GM21360 (cell line): Measurements from ENCODE around the gene KRTAP10-5.
"Not testable (repeated sequence)": the region's sequence is repeated elsewhere in the genome, so short reads cannot be mapped to it uniquely, and the experiment has no call there.

ENCODE experiments used
- ATAC-seq: cut with Tn5 transposase; IDR thresholded peaks from one replicate; pipeline ENCODE4 v1.9.1; 2021; ENCODE audit warnings: mild to moderate bottlenecking, moderate library complexity; ENCODE audit not compliant: unreplicated experiment

KRTAP10-5 gene

GRCh38 chr21:44591801-44592130 is 11.4 kb upstream of the KRTAP10-5 start:
- ATAC-seq, result not testable (repeated sequence)

GRCh38 chr21:44590897-44591800 is 10.7 kb upstream of the KRTAP10-5 start:
- ATAC-seq, result not testable (repeated sequence)

DNA sequence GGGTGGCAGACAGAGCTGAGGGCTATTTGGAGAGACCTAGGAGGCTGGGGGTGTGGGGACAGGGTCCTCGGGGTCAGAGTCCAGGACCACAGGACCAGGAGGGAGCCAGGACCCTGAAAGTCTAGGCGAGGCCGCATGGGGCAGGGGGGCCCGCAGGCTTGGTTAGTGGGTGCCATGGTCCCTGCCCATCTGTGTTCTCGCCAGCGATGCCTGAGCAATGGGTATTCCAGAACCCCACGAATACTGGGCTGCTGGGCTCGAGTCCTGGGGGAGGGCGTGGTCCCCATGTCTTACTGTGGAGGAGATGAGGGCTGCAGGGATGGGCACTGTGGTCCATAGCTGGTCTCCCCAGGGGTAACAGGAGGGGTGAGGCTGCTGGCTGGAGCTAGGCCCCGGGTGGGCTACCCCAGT is 9.9 kb upstream of the KRTAP10-5 start:
- no peak for ATAC-seq

DNA sequence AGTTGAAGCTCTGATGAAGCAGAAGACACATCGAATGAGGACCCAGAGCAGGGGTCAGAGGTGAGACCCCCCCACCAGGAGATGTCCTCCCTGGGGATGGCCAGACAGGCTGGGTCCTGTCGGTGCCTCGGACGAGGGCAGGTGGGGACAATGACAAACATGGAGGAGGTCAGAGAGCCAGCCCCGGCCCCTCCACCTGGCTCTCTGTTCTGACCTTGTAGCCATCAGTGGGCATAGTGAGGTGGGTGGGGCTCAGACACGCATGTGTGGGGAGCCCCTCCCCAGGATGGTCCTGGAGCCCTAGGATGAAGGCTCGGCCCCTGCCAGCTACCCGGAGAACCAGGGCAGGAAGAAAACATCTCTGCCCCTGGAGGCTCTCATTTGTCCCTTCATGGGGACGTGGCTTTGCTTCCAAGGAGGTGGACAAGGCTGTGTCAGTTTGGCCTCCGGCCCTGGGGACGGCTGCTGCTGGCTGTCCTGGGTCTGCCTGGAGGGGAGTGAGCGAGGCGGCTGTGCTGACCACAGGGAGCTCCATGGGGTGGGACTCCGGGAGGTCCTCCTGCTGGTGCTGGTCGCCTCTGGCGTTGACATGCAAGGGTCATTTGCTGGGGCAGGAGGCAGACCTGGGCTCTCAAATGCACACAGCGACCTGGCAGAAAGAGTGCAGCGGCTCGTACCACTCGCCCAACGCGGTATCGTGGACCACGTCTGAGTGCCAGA is 9.3 kb upstream of the KRTAP10-5 start:
- no peak for ATAC-seq

DNA sequence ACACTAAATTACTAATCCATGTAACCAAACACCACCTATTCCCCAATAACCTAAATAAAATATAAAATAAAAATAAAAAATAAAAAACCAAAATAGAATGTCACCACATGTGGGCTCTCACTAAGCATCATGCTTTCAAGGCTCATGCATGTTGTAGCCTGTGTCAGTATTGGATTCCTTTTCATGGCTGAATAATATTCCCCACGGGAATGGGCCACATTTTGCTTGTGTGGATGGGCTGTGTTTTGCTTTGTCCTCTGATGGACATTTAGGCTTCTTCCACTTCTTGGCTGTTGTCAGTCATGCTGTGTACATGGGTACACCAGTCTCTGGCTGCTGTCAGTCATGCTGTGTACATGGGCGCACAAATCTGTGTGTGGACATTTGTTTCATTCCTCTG is 8.7 kb upstream of the KRTAP10-5 start:
- ATAC-seq, result no peak

DNA sequence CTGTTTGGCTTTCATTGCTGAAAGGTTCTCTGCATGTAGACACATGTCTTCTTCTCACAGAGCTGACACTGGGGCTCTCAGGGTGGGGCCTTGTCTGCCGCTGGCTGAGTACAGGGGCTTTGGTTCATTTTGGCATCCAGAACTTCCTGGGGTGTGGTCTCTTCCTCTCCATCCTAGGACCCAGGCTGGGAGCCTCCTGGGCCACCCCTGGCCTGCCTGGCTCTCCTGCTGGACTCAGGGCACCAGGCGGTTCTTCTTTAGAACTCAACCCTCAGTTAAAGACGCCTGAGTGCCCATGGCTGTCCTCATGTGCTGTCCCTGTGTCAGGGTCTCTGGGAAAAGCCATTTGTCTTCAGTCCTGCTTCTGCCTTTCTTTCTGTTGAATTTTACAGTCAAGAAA is 5.5 kb upstream of the KRTAP10-5 start:
- ATAC-seq, result no peak

DNA sequence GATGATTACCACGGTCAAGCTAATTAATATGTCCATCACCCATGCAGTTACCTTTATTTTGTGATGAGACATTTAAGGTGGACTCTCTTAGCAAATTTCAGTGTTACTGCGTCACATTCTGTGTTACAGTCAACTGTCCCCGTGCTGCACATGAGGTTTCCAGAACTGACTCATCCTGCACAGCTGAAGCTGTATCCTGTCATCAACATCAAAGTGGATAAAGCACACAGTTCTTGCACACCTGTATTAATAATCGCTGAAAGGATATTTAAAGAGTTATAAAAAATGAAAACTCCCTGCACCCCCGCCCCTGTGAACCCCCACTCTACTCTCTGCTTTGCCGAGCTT is 3.4 kb upstream of the KRTAP10-5 start:
- ATAC-seq, result no peak

DNA sequence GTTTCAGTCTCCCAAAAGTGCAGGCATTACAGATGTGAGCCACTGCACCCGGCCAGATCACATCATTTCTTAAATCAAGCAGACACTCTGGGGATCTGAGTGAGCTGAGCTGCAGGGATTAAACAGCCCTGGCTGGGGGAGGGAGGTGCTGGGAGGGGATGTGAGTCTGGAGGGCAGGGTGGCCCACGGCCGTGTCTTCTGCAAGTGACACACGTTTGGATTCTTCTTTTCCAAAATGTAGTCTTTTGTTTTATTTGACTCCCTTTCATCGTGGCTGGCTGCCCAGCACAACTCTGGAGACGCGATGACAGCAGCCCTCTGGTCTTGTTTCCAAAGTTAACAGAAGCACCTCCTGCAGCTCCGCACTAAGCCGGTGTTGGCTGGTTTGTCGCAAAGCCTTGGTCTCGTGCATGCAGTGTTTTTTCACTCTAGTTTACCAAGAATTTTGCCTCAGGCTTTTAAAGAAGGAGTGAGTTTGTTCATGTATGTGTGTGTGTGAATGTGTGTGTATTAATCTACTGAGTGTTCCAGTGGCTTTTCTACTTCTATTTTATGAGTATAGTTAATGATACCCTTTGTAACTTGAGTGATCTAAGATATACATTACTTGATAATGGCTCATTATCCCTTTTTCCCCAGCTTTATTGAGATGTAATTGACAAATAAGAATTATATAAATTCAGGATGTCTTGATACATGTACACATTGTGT is 2.8 kb upstream of the KRTAP10-5 start:
- ATAC-seq, result no peak

DNA sequence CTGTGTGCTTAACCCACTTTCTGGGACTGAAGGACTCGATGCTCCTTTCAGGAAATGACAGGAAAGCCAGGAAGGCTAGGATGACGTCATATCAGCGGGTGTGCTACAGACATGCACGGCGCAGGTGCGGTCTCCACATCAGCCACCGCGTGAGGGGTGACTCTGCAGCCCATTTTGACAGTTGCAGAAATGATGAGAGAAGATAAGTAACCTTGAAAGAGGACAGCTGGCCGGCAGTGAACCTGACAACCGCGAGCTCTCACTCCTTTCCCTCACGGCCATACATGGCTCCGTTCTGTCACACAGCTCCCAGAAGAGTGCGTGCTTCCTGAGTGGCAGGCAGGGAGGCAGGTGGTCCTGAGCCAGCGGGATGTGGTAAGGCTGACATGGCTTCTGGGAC is 1.7 kb upstream of the KRTAP10-5 start:
- ATAC-seq, result no peak

DNA sequence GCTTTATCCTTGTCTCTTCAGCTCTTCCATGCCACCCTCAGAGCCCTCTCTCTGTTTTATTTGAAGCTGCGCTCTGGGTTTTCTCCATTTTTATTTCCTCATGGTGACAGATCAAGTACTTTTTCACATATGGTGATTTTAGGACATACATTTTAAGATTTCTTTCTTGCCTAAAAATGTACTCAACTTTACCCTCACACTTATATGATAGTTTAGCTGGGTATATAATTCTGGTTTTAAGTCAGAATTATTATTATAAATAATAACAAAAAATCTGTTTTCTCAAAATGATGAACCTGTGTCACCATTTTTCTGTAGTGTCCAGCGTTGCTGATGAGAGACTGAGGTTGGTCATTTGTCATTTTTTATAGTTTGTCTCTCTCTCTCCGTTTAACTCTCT is 754 bp upstream of the KRTAP10-5 start:
- no peak for ATAC-seq

DNA sequence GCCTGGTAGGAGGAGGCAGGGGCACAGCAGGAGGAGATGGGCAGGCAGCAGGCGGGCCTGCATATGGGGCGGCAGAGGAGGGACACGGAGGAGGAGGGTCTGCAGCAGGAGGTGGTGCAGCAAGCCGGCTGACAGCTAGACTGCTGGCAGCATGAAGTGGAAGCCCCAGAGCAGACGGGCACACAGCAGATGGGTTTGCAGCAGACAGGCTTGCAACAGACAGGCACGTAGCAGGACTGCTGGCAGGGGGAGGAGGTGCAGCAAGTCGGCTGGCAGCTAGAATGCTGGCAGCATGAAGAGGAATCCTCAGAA is 615 bp downstream of the KRTAP10-5 start:
- ATAC-seq, result no peak

- ATAC-seq, result no peak
These were observed 1.2 kb downstream of the KRTAP10-5 start for GRCh38 chr21:44579056-44579832.

DNA sequence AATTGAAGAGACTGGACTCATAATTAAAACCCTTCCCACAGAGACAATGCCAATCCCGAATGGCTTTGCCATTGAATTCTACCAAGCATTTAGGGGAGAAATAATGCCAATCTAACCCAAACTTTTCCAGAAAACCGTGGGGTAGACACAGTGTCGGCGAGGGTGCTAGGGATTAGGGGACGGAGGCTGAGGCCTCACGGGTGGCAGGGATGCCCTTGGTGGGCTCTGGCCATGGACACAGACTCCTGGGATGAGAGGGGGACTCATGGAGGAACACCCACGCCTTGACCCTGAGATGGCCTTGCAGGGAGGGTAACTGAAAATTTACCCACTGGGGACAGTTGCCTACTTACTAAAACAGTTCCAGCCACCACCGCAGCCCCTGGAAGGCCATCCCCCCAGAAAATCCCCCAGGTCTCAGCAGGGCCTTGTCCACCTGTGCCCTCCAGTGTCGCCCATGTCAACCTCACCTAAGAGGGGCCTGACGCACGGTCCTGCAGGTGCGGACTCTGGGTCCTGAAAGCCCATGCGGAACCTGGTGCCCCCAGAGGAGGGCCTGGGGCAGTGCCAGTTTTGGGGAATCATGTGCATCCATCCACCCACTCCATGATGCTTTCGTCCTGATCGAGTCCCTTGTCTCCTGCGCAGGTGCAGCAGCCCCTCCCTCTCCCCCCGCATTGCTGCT is 1.9 kb downstream of the KRTAP10-5 start:
- ATAC-seq, result no peak

- no peak for ATAC-seq
These were observed 4.4 kb downstream of the KRTAP10-5 start for GRCh38 chr21:44576025-44576420.

DNA sequence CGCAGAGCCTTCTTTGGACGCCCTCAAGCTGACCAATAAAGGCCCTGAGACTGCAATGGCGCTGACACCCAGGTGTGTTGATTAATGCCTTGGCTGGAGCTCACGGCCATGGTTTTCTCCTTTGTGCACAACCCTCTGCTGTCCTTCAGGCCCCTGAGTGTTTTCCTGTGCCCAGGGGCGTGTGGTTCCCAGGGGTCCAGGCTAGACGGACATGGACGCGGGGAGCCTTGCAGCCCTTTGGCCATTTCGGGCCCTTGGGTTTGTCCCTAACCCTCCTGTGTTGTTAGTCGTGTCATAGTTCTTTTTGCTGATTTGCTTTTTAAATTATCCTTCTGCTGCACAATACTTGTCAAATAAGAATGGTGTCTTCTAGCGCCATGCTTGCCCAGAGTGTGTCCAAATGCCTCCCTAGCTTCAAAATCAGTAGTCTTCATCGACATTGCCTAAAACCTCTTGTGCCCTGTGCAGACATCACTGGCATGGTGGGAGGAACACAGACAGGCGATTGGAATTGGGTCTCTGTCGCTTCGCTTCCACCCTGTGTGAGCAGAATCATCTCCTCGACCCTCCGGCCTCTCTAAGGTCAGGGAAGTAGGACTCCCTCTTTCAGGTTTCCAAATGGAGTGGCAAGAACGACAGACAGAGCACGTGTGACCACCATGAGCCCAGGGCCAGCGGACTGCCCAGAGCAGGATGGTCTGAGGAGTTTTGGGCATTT is 4.9 kb downstream of the KRTAP10-5 start:
- no peak for ATAC-seq

GRCh38 chr21:44574457-44575306 is 5.7 kb downstream of the KRTAP10-5 start:
- ATAC-seq, result no peak

GRCh38 chr21:44573630-44574456 is 6.6 kb downstream of the KRTAP10-5 start, which contains the start of gene KRTAP10-4:
Gene KRTAP10-4 (plus strand): TSS chr21:44573729. CDS start chr21:44573759, 30 bp downstream.
- not testable (repeated sequence) for ATAC-seq

DNA sequence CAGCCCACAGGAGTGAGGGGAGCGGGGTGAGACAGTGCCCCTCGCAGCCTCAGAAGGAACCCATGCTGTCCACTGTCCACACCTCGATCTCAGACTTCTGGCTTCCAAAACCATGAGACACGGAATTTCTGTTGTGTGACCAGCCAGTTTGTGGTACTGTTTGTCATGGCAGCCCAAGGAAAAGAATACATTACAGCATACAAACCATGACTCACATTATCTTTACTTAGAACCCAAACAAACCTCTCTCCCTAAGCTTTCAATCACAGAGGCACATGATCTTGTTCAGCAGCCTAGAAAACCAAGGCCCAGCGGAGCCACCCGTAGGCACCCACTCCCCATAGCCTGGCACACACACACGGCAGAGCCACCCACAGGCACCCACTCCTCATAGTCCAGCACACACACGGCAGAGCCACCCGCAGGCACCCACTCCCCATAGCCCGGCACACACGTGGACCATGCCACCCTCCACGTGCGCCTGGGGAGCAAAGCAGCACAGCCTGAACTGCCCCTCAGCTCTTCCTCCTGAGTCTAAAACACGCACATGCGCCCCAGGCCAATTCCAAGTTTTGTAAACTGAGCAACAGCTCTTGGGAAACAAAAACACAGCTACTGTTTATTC is 7.3 kb downstream of the KRTAP10-5 start:
- no peak for ATAC-seq
